IPS-18c (cell line): Measurements from ENCODE around the gene CPA4.

Source experiments
- H3K4me3 ChIP-seq: 2 replicates; pipeline ENCODE4 v1.7.0; 2013; ENCODE audit warnings: low read depth, mild to moderate bottlenecking, low read length, moderate library complexity; ENCODE audit not compliant: insufficient read depth
- H3K9me3 ChIP-seq: one replicate; pipeline ENCODE4 v1.6.1; 2013; ENCODE audit warnings: mild to moderate bottlenecking, low read length, moderate library complexity; ENCODE audit not compliant: control insufficient read depth, insufficient read depth

Gene CPA4

DNA sequence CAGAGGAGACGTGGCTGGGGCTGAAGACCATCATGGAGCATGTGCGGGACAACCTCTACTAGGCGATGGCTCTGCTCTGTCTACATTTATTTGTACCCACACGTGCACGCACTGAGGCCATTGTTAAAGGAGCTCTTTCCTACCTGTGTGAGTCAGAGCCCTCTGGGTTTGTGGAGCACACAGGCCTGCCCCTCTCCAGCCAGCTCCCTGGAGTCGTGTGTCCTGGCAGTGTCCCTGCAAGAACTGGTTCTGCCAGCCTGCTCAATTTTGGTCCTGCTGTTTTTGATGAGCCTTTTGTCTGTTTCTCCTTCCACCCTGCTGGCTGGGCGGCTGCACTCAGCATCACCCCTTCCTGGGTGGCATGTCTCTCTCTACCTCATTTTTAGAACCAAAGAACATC lies 29.7 kb downstream of the CPA4 start:
- Histone ChIP-seq H3K9me3 (no peaks in the 10 kb centered on the region), H3K4me3 (no peak overlapping the region)

DNA sequence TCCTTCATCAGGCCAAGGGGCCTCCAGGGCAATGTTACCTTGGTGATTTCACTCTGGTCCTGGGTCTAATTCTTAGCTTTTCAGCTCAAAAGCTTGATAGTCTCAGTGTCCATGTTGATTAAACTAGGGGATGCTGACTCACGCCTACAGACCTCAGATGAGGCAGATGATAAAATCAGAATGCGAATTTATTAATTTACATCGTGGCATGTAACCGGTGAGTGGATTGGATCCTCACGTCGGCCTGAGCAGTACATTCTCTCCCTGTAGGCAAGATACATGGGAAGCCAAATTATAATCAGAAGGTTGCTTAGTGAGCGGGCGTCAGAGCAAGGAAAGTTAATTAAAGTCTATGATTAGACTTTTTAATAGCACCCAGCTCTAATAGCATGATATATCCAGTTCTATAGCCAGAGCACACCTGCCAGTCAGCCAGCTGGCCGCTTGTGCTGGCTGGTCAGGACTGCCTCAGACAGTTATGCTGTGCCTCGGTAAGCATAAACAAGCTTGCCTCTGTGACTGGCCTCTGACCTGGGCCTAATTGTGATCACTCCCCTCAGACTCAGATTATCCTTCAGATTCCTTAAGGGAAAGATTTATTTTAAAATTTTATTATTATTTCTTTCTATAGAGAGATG lies 31.5 kb downstream of the CPA4 start:
- Histone ChIP-seq H3K4me3 (no peak overlapping the region), H3K9me3 (no peaks in the 10 kb centered on the region)

DNA sequence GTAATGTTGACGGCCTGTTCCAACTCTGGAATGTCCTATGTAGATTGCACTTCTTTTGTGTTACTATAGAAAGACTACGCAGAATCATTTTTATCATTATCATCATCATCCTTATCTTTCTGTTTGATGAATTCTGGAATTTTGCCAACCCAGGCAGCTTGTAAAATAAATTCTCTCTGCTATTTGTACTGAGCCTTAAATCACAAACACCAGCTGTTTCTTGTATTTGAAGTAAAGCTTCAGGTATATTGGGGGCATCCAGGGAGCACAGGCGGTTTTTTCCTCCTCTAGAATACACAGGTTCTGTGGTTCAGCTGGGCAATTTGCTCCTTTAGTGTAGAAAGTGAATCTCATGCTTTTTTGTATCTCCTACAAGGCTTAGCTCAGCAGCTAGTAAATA lies 36.7 kb downstream of the CPA4 start:
- Histone ChIP-seq H3K4me3 (no peak overlapping the region), H3K9me3 (no peaks in the 10 kb centered on the region)

DNA sequence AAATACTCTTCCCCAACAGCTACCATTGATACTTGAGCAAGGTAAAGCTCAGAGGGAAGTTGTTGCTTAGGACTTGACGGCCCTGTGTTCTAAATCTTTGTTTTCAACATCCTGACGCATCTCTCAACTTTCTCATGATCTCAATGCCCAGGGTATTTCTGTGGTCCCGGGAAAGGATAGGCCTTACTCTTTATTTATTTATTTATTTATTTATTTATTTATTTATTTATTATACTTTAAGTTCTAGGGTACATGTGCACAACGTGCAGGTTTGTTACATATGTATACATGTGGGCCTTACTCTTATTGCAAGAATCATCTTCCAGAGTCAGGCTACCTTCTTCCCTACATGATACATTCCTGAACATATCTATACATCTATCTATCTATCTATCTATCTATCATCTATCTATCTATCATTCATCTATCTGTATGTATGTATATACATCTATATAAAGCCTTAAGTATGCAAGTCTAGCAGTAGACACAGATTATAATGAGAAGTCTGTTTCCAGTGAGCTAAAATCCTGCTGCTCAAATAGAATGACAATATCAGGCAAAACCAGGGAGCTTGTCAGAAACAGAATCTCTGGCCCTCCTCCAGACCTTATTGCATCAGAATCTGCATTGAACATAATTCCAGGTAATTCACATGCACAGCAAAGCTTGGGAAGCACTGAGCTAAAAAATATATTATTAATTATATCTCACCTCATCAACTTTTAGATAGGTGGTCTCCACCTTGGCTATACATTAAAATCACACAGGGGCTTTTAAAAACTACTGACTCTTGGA lies 39.5 kb downstream of the CPA4 start:
- Histone ChIP-seq H3K9me3 (no peaks in the 10 kb centered on the region), H3K4me3 (no peak overlapping the region)

DNA sequence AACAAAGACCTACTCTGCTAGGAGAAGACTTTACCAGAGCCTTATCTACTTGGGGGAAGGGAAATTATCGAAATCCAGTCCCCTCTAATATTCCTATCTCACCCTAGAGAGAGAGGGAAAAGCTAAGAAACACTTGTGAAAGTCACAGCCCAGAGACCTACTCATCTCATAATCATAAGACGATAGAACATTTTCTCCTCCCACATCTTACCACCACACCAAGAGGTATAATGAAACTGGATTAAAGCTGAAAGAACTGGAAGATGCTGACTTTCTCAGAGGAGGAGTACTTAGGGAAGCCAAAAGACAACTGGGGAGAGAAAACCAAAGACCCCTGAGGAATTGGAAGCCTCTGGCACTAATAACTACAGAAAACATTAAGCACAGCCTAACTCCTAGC lies 40.9 kb downstream of the CPA4 start:
- H3K4me3 ChIP-seq, result no peak overlapping the region
- H3K9me3 ChIP-seq, result no peaks in the 10 kb centered on the region

DNA sequence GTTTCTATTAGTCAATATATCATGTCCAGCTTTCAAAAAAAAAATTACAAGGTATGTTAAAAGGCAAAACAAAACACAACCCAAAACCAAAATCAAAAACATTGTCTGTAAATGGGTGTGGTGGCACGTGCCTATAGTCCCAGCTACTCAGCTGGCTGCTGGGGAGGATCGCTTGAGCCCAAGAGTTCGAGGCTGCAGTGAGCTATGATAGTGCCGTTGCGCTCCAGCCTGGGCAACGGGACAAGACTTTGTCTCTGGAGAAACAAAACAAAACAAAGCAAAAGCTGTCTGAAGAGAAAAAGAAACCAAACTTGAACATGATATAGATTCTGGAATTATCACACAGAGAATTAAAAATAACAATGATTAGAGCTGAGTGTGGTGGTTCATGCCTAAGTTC lies 41.3 kb downstream of the CPA4 start:
- Histone ChIP-seq H3K9me3 (no peaks in the 10 kb centered on the region), H3K4me3 (no peak overlapping the region)

DNA sequence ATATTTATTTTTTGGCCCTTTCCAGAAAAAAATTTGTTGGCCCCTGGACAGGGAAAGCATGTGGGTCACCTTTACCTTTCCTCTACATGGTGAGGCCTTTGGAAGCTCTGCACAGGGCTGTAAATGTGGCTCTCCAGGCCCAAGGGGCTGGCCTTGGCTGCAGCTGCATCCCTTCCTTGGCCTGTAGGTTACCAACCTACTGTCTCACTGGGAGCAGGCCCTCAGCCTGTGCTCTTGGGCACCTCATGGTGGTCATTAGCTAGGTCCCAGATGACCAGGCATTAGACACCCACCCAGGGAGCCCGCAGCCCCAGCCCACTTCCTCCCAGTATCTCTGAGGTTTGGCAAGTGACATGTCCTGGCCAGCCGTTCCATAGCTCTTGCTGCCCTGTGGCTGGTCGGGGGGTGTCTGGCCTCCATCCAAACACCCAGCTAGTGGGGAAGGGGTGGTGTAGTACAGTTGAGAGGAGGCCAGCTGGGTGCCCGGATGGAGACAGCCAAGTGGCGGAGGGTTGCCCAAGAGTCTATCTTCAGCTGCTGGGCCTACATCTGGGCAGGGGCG lies 44.5 kb downstream of the CPA4 start:
- H3K4me3 ChIP-seq, result no peak overlapping the region

DNA sequence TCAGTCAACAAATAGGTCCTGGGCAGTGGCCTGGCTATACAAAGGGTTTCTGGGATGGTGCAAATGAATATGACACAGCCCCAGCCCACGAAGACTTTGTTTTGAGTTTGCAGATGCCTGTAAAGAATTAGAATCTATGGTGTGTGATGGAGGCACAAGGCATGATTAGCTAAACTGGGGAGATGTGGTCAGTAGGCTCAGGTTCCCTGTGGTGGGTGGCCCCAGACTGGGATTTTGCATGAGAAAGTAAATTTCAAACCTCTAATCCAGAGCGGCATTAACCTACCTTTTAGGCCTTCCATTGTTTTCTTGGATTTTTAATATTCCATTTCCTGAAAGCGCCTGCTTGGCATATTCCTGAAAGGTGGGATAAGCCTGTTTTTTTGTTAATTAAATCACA lies 45.3 kb downstream of the CPA4 start:
- Histone ChIP-seq H3K9me3 (no peaks in the 10 kb centered on the region), H3K4me3 (no peak overlapping the region)

More for the DNA sequence above, 44.5 kb downstream of the CPA4 start:
- H3K9me3 ChIP-seq, result no peaks in the 10 kb centered on the region

DNA sequence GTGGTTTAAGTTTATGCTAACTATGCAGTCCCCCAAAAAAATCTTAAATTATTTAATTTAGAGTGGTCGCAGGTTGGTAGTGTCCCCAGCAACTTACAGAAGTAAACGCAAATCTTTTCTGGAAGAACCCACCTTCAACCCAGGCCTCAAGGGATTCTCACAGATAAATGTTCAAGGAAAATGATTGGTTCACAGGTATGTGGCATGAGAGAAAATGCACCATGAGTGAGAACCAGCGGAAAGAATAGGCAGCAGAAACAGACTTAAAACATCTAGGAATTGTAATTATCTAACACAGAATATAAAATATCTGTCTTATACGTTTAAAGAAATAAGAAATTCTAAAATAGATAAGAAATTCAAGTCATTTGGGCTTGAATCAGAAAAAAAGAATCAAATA lies 48.9 kb downstream of the CPA4 start:
- Histone ChIP-seq H3K9me3 (no peaks in the 10 kb centered on the region), H3K4me3 (no peak overlapping the region)

DNA sequence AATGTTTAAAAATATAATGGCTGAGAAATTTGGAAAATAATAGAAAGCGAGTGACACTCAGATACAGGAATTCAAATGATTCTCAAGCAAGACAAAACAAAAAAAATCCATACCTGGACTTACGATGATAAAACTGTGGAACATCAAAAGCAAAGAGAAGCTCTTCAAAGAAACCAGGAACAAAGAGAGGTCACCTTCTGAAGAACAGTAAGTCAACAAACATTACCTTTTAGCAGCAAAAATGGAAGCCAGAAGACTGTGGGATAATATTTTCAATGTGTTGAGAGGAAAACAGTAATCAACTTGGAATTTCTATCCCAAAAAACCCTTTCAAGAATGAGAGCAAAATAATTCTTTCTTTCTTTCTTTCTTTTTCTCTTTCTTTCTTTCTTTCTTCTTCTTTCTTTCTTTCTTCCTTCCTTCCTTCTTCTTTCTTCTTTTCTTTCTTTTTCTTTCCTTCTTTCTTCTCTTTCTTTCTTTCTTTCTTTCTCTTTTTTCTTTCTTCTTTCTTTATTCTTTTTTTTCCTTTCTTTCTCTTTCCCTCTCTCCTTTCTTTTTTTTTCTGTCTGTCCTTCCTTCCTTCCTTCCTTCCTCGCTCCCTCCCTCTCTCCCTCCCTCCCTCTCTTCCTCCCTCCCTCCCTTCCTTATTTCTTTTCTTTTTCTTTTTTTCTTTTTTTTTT lies 49.9 kb downstream of the CPA4 start:
- H3K4me3 ChIP-seq, result no peak overlapping the region
- H3K9me3 ChIP-seq, result no peaks in the 10 kb centered on the region

DNA sequence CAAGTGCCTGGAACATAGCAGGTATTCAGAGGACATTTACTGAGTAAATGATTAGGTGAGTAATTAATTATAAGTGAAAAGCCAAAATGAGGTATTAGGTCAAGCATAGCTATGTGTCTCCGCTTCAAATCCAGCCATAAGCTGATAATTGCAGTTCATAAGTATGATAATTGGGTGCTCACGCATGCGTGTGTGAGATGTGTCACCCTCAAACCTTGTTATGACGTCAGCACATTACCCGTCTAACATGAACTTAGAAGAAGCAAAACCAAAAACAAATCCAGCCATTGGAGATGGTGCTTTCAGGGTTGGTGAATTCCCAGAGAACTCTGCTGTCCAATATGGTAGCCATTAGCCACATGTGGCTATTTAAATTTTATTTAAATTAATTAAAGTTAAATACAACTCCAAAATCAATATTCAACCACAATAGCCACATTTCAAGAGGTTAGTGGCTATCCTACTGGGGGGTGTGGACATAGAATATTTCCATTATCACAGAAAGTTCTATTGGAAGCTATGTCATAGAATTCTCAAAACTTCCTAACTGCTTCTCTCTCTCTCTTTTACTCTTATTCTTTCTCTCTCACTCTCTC lies 51.4 kb downstream of the CPA4 start, which contains the start of gene CPA5:
TSS of gene CPA5 (plus strand) at position 546 of the 596 bp plus-strand sequence. CDS start 1,670 bp downstream, outside the sequence.
- Histone ChIP-seq H3K4me3 (no peak within 1 kb of the TSS; the same call in 1 of the 2 replicates), H3K9me3 (no peaks in the 10 kb centered on the region)

DNA sequence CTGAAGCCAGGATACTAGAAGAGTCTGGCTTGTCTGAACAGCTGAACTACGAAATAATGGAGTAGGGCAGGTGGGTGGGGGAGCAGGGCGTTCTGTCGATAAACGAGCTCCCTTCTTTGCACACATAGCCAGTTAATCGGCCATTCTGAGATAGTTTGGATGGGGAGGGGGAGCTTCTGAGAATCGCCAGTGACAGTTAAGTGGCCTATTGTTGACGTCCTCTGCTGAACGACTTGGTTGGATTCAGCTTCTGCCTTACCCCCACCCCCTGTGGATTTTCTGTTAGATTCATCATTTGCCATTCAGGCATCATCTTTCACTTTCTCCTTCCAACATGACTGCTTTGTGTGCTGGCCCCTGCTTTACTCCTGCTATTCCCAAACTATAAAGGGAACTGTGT lies 52.2 kb downstream of the CPA4 start:
- H3K4me3 ChIP-seq, result no peak overlapping the region; the same call in 1 of the 2 replicates
- H3K9me3 ChIP-seq, result no peaks in the 10 kb centered on the region

DNA sequence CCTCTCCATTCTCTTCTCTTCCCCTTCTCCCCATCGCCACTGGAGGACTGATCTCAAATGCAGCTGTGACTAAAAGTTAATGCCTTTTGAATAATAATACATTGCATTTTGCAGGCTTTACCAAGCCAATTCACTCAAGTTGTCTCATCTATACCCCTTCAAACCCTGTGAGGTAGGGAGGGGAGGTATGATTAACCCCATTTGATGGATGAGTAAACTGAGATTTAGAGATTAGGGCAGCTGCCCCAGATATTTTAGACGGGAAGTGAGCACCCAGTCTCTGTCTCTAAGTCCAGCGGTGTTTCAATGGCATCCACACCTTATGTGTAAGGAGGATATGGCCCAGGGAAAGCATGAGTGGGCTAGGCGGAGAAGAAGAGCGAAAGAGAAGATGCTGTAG lies 52.8 kb downstream of the CPA4 start:
- no peaks in the 10 kb centered on the region for H3K9me3 ChIP-seq
- no peak overlapping the region for H3K4me3 ChIP-seq

DNA sequence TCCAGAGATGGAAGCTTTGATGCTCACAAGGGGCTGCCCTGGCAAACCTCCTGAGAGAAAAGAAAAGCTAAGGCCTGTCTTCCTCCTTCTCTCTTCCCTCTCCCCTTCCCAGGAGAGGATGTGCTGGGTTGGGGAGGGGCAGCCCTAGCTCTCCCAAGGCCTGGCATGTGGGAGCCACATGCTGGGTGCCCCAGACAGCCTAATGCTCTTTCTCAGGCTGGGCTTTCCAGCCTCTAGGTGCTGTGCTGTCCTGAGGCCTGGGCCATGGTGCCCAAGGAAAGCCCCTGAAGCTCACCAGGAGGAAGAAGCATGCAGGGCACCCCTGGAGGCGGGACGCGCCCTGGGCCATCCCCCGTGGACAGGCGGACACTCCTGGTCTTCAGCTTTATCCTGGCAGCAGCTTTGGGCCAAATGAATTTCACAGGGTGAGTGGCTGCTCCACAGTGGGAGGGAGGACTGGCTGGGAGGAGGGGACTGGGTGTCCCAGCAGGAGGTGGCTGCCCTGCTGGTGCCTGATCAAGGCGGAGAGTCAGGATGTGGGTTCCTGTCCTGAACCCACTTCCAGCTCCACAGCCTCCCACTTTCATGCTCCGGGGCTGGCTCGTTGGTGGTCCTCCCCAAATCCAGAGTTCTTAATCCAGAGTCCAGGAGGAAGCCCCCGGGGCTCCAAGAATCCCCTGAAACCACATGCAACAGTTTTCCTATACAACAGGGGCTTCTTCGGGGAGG lies 53.4 kb downstream of the CPA4 start:
- Histone ChIP-seq H3K9me3 (no peaks in the 10 kb centered on the region), H3K4me3 (no peak overlapping the region)

DNA sequence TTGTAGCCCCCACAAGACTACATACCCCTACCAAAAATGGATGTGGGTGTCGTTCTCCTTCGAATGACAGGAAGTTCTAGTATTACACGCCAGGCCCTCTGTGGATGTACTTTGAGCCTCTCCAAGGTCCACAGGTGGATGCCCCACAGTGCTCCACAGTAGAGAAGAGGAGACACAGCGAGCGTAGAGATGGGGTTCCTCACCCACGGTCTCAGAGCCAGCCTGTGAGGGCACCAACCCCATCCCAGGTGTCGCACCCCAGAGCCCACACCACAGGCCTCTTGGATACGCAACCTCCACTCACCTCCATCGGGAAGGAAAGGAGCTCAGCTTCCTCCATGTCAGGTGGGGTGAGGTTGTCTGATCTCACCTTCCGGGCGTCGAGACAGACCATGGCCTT lies 54.0 kb downstream of the CPA4 start:
- no peaks in the 10 kb centered on the region for H3K9me3 ChIP-seq
- H3K4me3 ChIP-seq, result no peak overlapping the region

DNA sequence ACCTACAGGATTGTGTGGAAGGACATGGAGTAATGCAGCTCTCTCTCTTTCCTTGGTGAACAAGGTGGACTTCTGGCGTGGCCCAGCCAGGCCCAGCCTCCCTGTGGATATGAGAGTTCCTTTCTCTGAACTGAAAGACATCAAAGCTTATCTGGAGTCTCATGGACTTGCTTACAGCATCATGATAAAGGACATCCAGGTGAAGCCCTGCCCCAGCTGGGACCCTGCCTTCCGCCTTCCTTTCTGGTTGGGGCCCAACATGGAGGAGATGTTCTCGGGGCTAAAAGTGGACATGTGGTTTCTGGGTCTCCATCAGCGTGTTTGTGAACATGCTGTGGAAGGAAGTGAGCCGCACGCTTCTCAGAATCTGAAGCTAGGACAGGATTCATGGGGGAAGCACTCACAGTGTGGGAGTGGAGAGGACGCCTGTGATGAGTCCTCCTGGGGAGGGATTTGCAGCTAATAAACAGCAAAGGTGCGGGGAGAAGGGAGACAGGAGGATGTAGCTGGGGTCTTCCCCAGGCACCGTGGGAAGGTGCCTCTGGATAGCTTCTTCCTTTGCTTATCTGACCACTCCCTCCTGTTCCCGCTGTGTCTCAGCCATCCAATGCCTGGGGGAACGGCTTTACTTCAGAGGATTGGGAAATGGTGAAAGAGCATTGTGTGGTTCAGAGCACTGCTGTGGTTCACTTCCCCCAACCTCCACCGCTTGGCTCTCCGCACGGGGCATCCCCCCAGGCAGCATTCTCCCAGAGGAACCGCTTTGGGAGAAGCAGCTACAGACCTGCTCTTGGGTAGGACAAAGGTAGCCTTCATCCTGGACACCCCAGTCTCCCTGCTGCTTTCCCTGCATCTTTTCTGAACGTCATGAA lies 57.2 kb downstream of the CPA4 start:
- no peak overlapping the region for H3K4me3 ChIP-seq
- peaks cover 2% of the 10 kb centered on the region for H3K9me3 ChIP-seq
